A549 (cell line): ENCODE results near the gene LRRD1.

Experiments used
- BHLHE40 ChIP-seq: IDR thresholded peaks from 2 replicates; pipeline ENCODE4 v1.6.1; 2012; ENCODE audit warnings: low read depth, low read length, inconsistent platforms
- ESRRA ChIP-seq: fragments of 150-350 bp; IDR thresholded peaks from 2 replicates; pipeline ENCODE4 v1.6.1; 2014; ENCODE audit warnings: mild to moderate bottlenecking, low read length, borderline replicate concordance
- MAFK ChIP-seq: fragments of 450-650 bp; IDR thresholded peaks from 2 replicates; pipeline ENCODE4 v1.6.1; 2014; ENCODE audit not compliant: partially characterized antibody
- RFX5 ChIP-seq: fragments of 450-650 bp; IDR thresholded peaks from 2 replicates; pipeline ENCODE4 v1.7.1; 2014; ENCODE audit warnings: antibody characterized with exemption, mild to moderate bottlenecking, moderate library complexity
- TF ChIP-seq, protein P1 (sequence below): fragments of 200-600 bp; sonication (generic); IDR thresholded peaks from 2 replicates; pipeline ENCODE4 v1.6.1; 2016; ENCODE audit warnings: antibody characterized with exemption, mild to moderate bottlenecking, moderate library complexity
- TF ChIP-seq, protein P2 (sequence below): fragments of >200 bp; sonication (Bioruptor Twin); formaldehyde crosslinking; IDR thresholded peaks from 3 replicates; pipeline ENCODE4 v1.5.1; 2016
- TF ChIP-seq, protein P3 (sequence below): fragments of 150-350 bp; IDR thresholded peaks from 2 replicates; pipeline ENCODE4 v1.6.1; 2014; ENCODE audit warnings: low read depth, mild to moderate bottlenecking, low read length
- TF ChIP-seq, protein P4 (sequence below): fragments of 450-650 bp; IDR thresholded peaks from 2 replicates; pipeline ENCODE4 v1.6.1; 2014; ENCODE audit warnings: antibody characterized with exemption

DNA sequence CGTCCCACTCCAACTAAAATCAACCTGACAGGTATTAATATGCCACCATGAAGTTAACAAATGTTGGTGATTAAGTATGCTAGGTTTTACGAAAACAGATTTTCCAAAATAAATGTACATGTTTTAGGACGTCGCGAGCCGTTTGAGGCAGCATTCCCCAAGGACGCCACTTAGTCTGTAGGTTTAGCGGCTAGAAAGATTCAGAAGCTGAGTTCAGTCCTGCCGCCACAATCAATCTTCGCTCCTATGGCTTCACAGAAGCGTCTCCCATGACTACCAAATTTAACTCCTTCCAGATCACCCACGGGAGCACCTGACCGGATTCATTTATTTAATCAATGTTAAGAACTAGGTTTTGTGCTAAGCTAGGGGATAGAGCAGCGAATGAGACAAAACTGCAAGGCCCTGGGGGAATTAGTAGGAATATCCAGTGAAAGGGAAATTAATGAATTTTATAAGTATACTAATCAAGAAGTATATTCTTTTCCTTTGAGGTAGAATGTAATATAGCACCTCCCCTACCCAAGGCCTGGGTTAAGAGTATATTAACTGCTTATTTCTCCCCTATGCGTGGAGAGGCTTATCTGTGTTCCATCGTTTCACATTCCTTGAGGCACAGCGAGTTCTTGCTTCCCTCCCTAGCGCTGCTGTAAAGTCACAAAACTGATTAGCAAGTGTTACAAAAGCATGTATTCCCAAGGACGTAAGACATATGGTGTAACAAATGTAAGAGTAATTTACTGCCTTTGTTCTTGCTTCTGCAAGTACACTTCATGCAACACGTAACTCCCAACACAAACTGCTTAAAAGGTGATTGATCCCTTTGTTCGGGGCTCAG, 43.7 kb downstream of the LRRD1 start:
- TF ChIP-seq, protein P1, sequence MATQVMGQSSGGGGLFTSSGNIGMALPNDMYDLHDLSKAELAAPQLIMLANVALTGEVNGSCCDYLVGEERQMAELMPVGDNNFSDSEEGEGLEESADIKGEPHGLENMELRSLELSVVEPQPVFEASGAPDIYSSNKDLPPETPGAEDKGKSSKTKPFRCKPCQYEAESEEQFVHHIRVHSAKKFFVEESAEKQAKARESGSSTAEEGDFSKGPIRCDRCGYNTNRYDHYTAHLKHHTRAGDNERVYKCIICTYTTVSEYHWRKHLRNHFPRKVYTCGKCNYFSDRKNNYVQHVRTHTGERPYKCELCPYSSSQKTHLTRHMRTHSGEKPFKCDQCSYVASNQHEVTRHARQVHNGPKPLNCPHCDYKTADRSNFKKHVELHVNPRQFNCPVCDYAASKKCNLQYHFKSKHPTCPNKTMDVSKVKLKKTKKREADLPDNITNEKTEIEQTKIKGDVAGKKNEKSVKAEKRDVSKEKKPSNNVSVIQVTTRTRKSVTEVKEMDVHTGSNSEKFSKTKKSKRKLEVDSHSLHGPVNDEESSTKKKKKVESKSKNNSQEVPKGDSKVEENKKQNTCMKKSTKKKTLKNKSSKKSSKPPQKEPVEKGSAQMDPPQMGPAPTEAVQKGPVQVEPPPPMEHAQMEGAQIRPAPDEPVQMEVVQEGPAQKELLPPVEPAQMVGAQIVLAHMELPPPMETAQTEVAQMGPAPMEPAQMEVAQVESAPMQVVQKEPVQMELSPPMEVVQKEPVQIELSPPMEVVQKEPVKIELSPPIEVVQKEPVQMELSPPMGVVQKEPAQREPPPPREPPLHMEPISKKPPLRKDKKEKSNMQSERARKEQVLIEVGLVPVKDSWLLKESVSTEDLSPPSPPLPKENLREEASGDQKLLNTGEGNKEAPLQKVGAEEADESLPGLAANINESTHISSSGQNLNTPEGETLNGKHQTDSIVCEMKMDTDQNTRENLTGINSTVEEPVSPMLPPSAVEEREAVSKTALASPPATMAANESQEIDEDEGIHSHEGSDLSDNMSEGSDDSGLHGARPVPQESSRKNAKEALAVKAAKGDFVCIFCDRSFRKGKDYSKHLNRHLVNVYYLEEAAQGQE: no peak
- TF ChIP-seq RFX5 (no peak), MAFK (no peak), ESRRA (no peak), BHLHE40 (no peak)
- TF ChIP-seq, protein P2, sequence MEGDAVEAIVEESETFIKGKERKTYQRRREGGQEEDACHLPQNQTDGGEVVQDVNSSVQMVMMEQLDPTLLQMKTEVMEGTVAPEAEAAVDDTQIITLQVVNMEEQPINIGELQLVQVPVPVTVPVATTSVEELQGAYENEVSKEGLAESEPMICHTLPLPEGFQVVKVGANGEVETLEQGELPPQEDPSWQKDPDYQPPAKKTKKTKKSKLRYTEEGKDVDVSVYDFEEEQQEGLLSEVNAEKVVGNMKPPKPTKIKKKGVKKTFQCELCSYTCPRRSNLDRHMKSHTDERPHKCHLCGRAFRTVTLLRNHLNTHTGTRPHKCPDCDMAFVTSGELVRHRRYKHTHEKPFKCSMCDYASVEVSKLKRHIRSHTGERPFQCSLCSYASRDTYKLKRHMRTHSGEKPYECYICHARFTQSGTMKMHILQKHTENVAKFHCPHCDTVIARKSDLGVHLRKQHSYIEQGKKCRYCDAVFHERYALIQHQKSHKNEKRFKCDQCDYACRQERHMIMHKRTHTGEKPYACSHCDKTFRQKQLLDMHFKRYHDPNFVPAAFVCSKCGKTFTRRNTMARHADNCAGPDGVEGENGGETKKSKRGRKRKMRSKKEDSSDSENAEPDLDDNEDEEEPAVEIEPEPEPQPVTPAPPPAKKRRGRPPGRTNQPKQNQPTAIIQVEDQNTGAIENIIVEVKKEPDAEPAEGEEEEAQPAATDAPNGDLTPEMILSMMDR: no peak
- TF ChIP-seq, protein P3, sequence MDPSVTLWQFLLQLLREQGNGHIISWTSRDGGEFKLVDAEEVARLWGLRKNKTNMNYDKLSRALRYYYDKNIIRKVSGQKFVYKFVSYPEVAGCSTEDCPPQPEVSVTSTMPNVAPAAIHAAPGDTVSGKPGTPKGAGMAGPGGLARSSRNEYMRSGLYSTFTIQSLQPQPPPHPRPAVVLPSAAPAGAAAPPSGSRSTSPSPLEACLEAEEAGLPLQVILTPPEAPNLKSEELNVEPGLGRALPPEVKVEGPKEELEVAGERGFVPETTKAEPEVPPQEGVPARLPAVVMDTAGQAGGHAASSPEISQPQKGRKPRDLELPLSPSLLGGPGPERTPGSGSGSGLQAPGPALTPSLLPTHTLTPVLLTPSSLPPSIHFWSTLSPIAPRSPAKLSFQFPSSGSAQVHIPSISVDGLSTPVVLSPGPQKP: no peak
- TF ChIP-seq, protein P4, sequence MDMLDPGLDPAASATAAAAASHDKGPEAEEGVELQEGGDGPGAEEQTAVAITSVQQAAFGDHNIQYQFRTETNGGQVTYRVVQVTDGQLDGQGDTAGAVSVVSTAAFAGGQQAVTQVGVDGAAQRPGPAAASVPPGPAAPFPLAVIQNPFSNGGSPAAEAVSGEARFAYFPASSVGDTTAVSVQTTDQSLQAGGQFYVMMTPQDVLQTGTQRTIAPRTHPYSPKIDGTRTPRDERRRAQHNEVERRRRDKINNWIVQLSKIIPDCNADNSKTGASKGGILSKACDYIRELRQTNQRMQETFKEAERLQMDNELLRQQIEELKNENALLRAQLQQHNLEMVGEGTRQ: no peak
